Effector memory CD4-positive, alpha-beta T cell (primary cell): ENCODE data around the gene NKAIN2.

ENCODE experiments used
- DNase-seq, 3 donors: peaks; one replicate each; pipeline ENCODE4 v3.0.0-alpha.2; 2020
- H3K27ac ChIP-seq: 2 replicates; pipeline ENCODE4 v1.7.0; 2013; ENCODE audit warnings: mild to moderate bottlenecking, low read length, moderate library complexity; ENCODE audit not compliant: insufficient read depth, poor library complexity, severe bottlenecking
- H3K27me3 ChIP-seq: replicated peaks from 2 replicates; pipeline ENCODE4 v1.7.0; 2013; ENCODE audit warnings: mild to moderate bottlenecking, low read length; ENCODE audit not compliant: insufficient read depth, control insufficient read depth, poor library complexity, severe bottlenecking
- H3K36me3 ChIP-seq: 2 replicates; pipeline ENCODE4 v1.7.0; 2013; ENCODE audit warnings: mild to moderate bottlenecking, low read length, moderate library complexity; ENCODE audit not compliant: control insufficient read depth, insufficient read depth
- H3K4me1 ChIP-seq: 2 replicates; pipeline ENCODE4 v1.7.0; 2013; ENCODE audit warnings: low read length, mild to moderate bottlenecking; ENCODE audit not compliant: control insufficient read depth, insufficient read depth, poor library complexity, severe bottlenecking
- H3K4me3 ChIP-seq: 2 replicates; pipeline ENCODE4 v1.7.0; 2013; ENCODE audit warnings: low read length, low read depth, mild to moderate bottlenecking; ENCODE audit not compliant: insufficient read depth, poor library complexity, severe bottlenecking
- H3K9me3 ChIP-seq: 2 replicates; pipeline ENCODE4 v1.7.0; 2013; ENCODE audit warnings: mild to moderate bottlenecking, low read length, moderate library complexity; ENCODE audit not compliant: control insufficient read depth

Gene NKAIN2

DNA sequence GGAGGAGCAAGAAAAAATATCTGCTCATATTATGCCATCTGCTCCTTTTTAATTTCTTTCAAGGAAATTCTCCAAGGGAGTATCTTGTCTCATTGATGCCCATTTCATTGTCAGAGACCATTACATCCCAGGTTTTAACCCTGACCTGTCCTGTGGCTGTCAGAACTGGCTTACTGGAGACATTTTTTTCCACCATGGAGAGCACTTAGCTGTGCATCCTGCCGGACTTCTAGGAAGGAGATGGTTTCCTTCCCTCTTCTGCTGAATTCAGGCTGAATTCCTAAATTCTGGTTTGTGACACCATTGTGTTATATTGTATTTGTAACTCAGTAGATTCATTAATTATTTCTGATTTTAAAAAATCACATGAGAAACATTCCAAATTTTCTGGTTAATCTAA lies 70.3 kb downstream of the NKAIN2 start:
- no peaks in the 10 kb centered on the region for H3K4me1 ChIP-seq
- no peaks in the 10 kb centered on the region for H3K36me3 ChIP-seq
- DNase-seq = no peak
- H3K4me3 ChIP-seq = no peak overlapping the region
- no peaks in the 10 kb centered on the region for H3K9me3 ChIP-seq
- no peak overlapping the region for H3K27ac ChIP-seq
- no peaks in the 10 kb centered on the region for H3K27me3 ChIP-seq

- Histone ChIP-seq H3K27ac (no peak overlapping the region), H3K4me3 (no peak overlapping the region), H3K36me3 (no peaks in the 10 kb centered on the region), H3K27me3 (no peaks in the 10 kb centered on the region), H3K4me1 (no peaks in the 10 kb centered on the region), H3K9me3 (no peaks in the 10 kb centered on the region)
- DNase-seq = no peak
Measured at GRCh38 chr6:123875784-123876183, 72.1 kb downstream of the NKAIN2 start.

GRCh38 chr6:123879749-123880148 lies 76.1 kb downstream of the NKAIN2 start:
- H3K9me3 ChIP-seq = no peaks in the 10 kb centered on the region
- no peak overlapping the region for H3K4me3 ChIP-seq
- no peaks in the 10 kb centered on the region for H3K4me1 ChIP-seq
- no peak overlapping the region for H3K27ac ChIP-seq
- no peaks in the 10 kb centered on the region for H3K36me3 ChIP-seq
- no peak for DNase-seq
- H3K27me3 ChIP-seq = no peaks in the 10 kb centered on the region

DNA sequence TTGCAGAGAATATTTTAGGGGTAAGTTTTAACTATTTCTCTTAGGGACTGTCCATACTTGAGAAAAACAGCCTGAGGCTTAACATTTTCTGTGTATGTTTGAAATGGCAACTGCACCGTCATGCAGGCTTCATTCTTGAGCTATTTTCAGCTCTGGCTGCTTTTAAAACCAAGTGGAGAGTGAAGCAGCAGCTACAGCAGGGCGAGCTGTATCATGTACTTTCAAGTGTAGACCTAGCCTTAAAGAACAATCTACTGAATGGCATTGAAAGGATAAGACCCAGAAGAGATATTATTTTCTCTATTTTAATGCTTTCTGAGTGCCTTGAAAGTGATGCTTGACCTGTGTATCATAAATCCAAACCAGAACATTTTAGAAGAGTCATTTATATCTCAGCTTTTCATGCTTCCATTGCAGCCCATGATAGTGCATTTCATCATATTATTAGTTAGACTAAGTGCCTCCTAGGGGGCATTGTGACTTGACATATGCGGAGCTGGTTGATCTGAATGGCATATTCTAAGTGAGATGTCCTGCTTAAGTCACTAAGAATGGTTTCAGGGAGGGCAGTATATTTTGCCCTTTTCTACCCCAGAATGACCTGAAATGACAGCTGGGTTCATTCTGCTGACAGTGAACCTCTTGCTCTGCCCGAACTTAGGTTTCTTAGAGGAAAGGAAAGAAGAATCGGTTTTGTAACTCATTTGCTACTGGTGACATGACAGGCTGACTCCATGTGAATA lies 85.3 kb downstream of the NKAIN2 start:
- Histone ChIP-seq H3K9me3 (no peaks in the 10 kb centered on the region), H3K36me3 (no peaks in the 10 kb centered on the region), H3K27me3 (no peaks in the 10 kb centered on the region), H3K4me3 (no peak overlapping the region), H3K27ac (no peak overlapping the region), H3K4me1 (no peaks in the 10 kb centered on the region)
- DNase-seq = no peak

DNA sequence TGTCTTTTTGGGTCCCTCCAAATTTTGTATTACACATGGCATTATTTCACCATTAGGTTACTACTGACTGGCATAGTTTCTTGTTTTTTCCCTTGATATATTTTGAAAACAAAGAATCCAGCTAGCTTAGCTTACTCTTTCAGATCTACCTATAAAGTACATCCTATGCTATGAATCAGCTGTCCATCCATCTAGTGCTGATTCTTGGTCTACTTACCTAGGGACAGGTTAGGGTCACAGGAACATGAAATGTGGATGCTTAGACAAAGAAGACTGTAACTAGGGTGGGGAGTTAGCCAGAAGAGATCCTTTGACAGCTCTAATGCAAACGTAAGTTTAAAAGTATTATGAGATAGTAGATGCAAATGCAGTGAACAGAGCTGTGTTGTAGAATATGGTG lies 91.7 kb downstream of the NKAIN2 start:
- H3K27ac ChIP-seq = no peak overlapping the region
- H3K4me3 ChIP-seq = no peak overlapping the region
- no peak for DNase-seq

DNA sequence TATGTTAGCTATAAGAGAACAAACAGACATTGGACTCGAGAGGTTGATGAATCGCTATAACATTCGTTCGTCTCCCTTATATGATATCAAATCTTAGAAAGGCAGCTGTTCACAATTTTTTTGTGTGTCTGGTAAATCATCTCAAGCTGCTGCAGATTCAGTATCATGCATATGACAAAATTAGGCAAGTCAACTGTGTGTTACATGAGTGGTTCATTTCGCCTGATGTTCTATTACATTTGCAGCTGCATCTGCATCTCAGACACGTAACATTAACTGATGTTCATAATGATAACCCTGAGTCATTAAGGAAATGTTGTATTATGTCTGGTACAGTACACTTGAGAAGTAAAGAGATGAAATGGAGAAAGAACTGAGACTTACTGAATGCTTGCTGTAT lies 92.1 kb downstream of the NKAIN2 start:
- Histone ChIP-seq H3K27me3 (no peaks in the 10 kb centered on the region), H3K27ac (no peak overlapping the region), H3K36me3 (no peaks in the 10 kb centered on the region), H3K4me1 (no peaks in the 10 kb centered on the region), H3K9me3 (no peaks in the 10 kb centered on the region), H3K4me3 (no peak overlapping the region)
- no peak for DNase-seq

More for the DNA sequence above, 91.7 kb downstream of the NKAIN2 start:
- Histone ChIP-seq H3K9me3 (no peaks in the 10 kb centered on the region), H3K27me3 (no peaks in the 10 kb centered on the region), H3K4me1 (no peaks in the 10 kb centered on the region), H3K36me3 (no peaks in the 10 kb centered on the region)

GRCh38 chr6:123896869-123897268 lies 93.2 kb downstream of the NKAIN2 start:
- no peaks in the 10 kb centered on the region for H3K9me3 ChIP-seq
- no peaks in the 10 kb centered on the region for H3K4me1 ChIP-seq
- no peaks in the 10 kb centered on the region for H3K36me3 ChIP-seq
- no peak overlapping the region for H3K27ac ChIP-seq
- no peak overlapping the region for H3K4me3 ChIP-seq
- no peaks in the 10 kb centered on the region for H3K27me3 ChIP-seq
- no peak for DNase-seq

DNA sequence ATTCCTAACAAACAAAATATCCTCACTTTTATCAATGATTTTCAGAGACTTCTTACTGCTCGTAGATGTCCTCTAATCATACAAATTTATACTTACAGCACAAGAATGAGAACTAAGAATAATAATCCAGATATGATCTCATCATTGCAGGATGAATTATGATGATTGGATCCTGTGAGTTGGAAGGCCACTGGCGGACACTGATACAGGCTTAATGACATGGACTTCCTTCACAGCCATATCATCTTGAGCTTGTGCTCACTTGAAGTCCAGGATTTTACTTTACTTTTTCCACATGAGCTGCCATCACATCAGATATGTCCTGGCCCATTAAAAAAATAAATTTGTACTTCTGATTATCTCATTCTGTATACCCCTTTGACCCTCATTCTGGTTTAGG lies 94.3 kb downstream of the NKAIN2 start:
- Histone ChIP-seq H3K4me1 (no peaks in the 10 kb centered on the region), H3K9me3 (no peaks in the 10 kb centered on the region), H3K27ac (no peak overlapping the region), H3K36me3 (no peaks in the 10 kb centered on the region), H3K27me3 (no peaks in the 10 kb centered on the region), H3K4me3 (no peak overlapping the region)
- no peak for DNase-seq

- DNase-seq = no peak
- no peak overlapping the region for H3K27ac ChIP-seq
- H3K27me3 ChIP-seq = no peaks in the 10 kb centered on the region
- no peaks in the 10 kb centered on the region for H3K36me3 ChIP-seq
- H3K9me3 ChIP-seq = no peaks in the 10 kb centered on the region
- H3K4me3 ChIP-seq = no peak overlapping the region
- no peaks in the 10 kb centered on the region for H3K4me1 ChIP-seq
Measured at GRCh38 chr6:123898665-123899064, 95.0 kb downstream of the NKAIN2 start.

DNA sequence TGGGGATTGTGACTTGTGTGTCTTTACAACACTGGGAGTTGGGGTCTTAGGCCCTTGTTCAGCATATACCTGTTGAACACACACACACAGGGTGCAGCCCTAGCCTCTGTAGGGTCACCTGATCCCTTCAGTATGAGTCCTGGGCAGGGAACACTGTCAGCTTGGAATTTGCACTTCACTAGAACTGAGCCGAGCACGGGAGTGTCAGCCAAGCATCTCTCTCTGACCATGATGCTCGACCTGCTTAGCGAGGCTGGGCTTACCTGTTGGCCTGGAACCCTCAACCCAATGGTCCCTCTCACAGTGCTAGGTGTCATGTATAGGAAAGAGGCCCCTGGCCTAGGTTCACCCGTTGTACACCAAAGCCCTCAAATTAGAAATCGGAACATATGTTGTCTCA lies 96.1 kb downstream of the NKAIN2 start:
- Histone ChIP-seq H3K27me3 (no peaks in the 10 kb centered on the region), H3K4me1 (no peaks in the 10 kb centered on the region), H3K36me3 (no peaks in the 10 kb centered on the region), H3K27ac (no peak overlapping the region), H3K4me3 (no peak overlapping the region), H3K9me3 (no peaks in the 10 kb centered on the region)
- DNase-seq = no peak
